HEK293 (cell line): Measurements from ENCODE around the gene METTL23.

Experiments
- BCL11A ChIP-seq: fragments of 450-650 bp; formaldehyde crosslinking; IDR thresholded peaks from 2 replicates; pipeline ENCODE4 v1.5.1; 2016; ENCODE audit warnings: low read depth, missing biosample characterization, missing genetic modification characterization
- BCL11B ChIP-seq: fragments of 450-650 bp; formaldehyde crosslinking; IDR thresholded peaks from 2 replicates; pipeline ENCODE4 v1.5.1; 2016; ENCODE audit warnings: low read depth, missing biosample characterization, missing genetic modification characterization
- GLIS2 ChIP-seq: fragments of 450-650 bp; formaldehyde crosslinking; IDR thresholded peaks from 2 replicates; pipeline ENCODE4 v1.5.1; 2016; ENCODE audit warnings: missing biosample characterization, missing genetic modification characterization
- IKZF3 ChIP-seq: fragments of 450-650 bp; IDR thresholded peaks from 2 replicates; pipeline ENCODE4 v1.5.0; 2018; ENCODE audit warnings: missing biosample characterization, mild to moderate bottlenecking, missing genetic modification characterization, moderate library complexity
- KLF16 ChIP-seq: fragments of 450-650 bp; formaldehyde crosslinking; IDR thresholded peaks from 2 replicates; pipeline ENCODE4 v1.5.1; 2017; ENCODE audit warnings: missing biosample characterization, missing genetic modification characterization
- KLF7 ChIP-seq: fragments of 450-650 bp; formaldehyde crosslinking; IDR thresholded peaks from 2 replicates; pipeline ENCODE4 v1.5.1; 2016; ENCODE audit warnings: missing biosample characterization, missing genetic modification characterization, borderline replicate concordance
- PRDM1 ChIP-seq: fragments of 450-650 bp; formaldehyde crosslinking; IDR thresholded peaks from 2 replicates; pipeline ENCODE4; 2016; ENCODE audit warnings: missing biosample characterization, missing genetic modification characterization
- REPIN1 ChIP-seq: fragments of 450-650 bp; formaldehyde crosslinking; IDR thresholded peaks from 2 replicates; pipeline ENCODE4 v1.5.1; 2017; ENCODE audit warnings: missing biosample characterization, missing genetic modification characterization, low read depth
- SCRT1 ChIP-seq: fragments of 450-650 bp; formaldehyde crosslinking; IDR thresholded peaks from 2 replicates; pipeline ENCODE4 v1.5.1; 2016; ENCODE audit warnings: missing biosample characterization, missing genetic modification characterization, borderline replicate concordance
- SP3 ChIP-seq: fragments of 450-650 bp; formaldehyde crosslinking; IDR thresholded peaks from 2 replicates; pipeline ENCODE4 v1.5.1; 2016; ENCODE audit warnings: missing biosample characterization, missing genetic modification characterization
- ZBTB1 ChIP-seq: fragments of 450-650 bp; formaldehyde crosslinking; IDR thresholded peaks from 2 replicates; pipeline ENCODE4 v1.5.1; 2016; ENCODE audit warnings: missing biosample characterization, missing genetic modification characterization
- ZBTB17 ChIP-seq: fragments of 450-650 bp; formaldehyde crosslinking; IDR thresholded peaks from 2 replicates; pipeline ENCODE4 v1.5.1; 2016; ENCODE audit warnings: missing biosample characterization, missing genetic modification characterization
- ZBTB7A ChIP-seq: fragments of 450-650 bp; formaldehyde crosslinking; IDR thresholded peaks from 2 replicates; pipeline ENCODE4 v1.5.1; 2016; ENCODE audit warnings: low read depth, missing biosample characterization, missing genetic modification characterization
- ZFHX2 ChIP-seq: fragments of 450-650 bp; formaldehyde crosslinking; conservative IDR thresholded peaks from 2 replicates; pipeline ENCODE4 v1.5.1; 2016; ENCODE audit warnings: missing biosample characterization, missing genetic modification characterization
- ZFP69B ChIP-seq: fragments of 450-650 bp; formaldehyde crosslinking; IDR thresholded peaks from 2 replicates; pipeline ENCODE4 v1.5.1; 2016; ENCODE audit warnings: missing biosample characterization, missing genetic modification characterization
- ZNF2 ChIP-seq: fragments of 450-650 bp; formaldehyde crosslinking; IDR thresholded peaks from 2 replicates; pipeline ENCODE4 v1.5.1; 2016; ENCODE audit warnings: missing biosample characterization, missing genetic modification characterization
- ZNF211 ChIP-seq: fragments of 450-650 bp; formaldehyde crosslinking; IDR thresholded peaks from 2 replicates; pipeline ENCODE4 v1.5.1; 2016; ENCODE audit warnings: low read depth, missing biosample characterization, missing genetic modification characterization
- ZNF274 ChIP-seq, 2 experiments: fragments of 200-500 bp in 1 of 2; fragments of 450-650 bp in 1 of 2; sonication (Bioruptor generic) in 1 of 2; formaldehyde crosslinking in 1 of 2; IDR thresholded peaks; 2 replicates each; pipeline versions ENCODE4 v1.5.1 to v1.6.1; 2014 to 2016; ENCODE audit warnings: borderline replicate concordance in 1 of 2, inconsistent platforms in 1 of 2, low read length in 1 of 2, missing biosample characterization in 1 of 2, missing genetic modification characterization in 1 of 2
- ZNF571 ChIP-seq: fragments of 450-650 bp; formaldehyde crosslinking; IDR thresholded peaks from 2 replicates; pipeline ENCODE4 v1.5.0; 2017; ENCODE audit warnings: missing biosample characterization, missing genetic modification characterization
- ZNF623 ChIP-seq: fragments of 450-650 bp; formaldehyde crosslinking; IDR thresholded peaks from 2 replicates; pipeline ENCODE4 v1.5.1; 2016; ENCODE audit warnings: missing biosample characterization, missing genetic modification characterization
- ZNF624 ChIP-seq: fragments of 450-650 bp; formaldehyde crosslinking; IDR thresholded peaks from 2 replicates; pipeline ENCODE4 v1.5.1; 2017; ENCODE audit warnings: missing biosample characterization, missing genetic modification characterization
- ZNF76 ChIP-seq: fragments of 450-650 bp; formaldehyde crosslinking; IDR thresholded peaks from 2 replicates; pipeline ENCODE4; 2016; ENCODE audit warnings: low read depth, missing biosample characterization, missing genetic modification characterization, borderline replicate concordance
- ZNF777 ChIP-seq: fragments of 450-650 bp; formaldehyde crosslinking; IDR thresholded peaks from 2 replicates; pipeline ENCODE4 v1.5.1; 2017; ENCODE audit warnings: missing biosample characterization, missing genetic modification characterization, borderline replicate concordance
- ZNF785 ChIP-seq: fragments of 450-650 bp; formaldehyde crosslinking; IDR thresholded peaks from 2 replicates; pipeline ENCODE4 v1.5.1; 2016; ENCODE audit warnings: missing biosample characterization, missing genetic modification characterization
- ZNF830 ChIP-seq: fragments of 450-650 bp; IDR thresholded peaks from 2 replicates; pipeline ENCODE4 v1.5.0; 2018; ENCODE audit warnings: missing biosample characterization, missing genetic modification characterization, low read depth, mild to moderate bottlenecking, moderate library complexity
- TF ChIP-seq, protein P1 (sequence below): fragments of 450-650 bp; formaldehyde crosslinking; IDR thresholded peaks from 2 replicates; pipeline ENCODE4; 2016; ENCODE audit warnings: missing biosample characterization, missing genetic modification characterization
- TF ChIP-seq, protein P2 (sequence below): fragments of 450-650 bp; formaldehyde crosslinking; IDR thresholded peaks from 2 replicates; pipeline ENCODE4 v1.5.1; 2016; ENCODE audit warnings: missing biosample characterization, missing genetic modification characterization
- TF ChIP-seq, protein P3 (sequence below): fragments of 450-650 bp; IDR thresholded peaks from 2 replicates; pipeline ENCODE4 v1.5.1; 2018; ENCODE audit warnings: missing biosample characterization, mild to moderate bottlenecking, missing genetic modification characterization
- TF ChIP-seq, protein P4 (sequence below): fragments of 450-650 bp; formaldehyde crosslinking; IDR thresholded peaks from 2 replicates; pipeline ENCODE4 v1.5.1; 2016; ENCODE audit warnings: missing biosample characterization, missing genetic modification characterization
- TF ChIP-seq, protein P5 (sequence below): fragments of 450-650 bp; formaldehyde crosslinking; IDR thresholded peaks from 2 replicates; pipeline ENCODE4 v1.5.1; 2016; ENCODE audit warnings: missing biosample characterization, missing genetic modification characterization

Gene METTL23

DNA sequence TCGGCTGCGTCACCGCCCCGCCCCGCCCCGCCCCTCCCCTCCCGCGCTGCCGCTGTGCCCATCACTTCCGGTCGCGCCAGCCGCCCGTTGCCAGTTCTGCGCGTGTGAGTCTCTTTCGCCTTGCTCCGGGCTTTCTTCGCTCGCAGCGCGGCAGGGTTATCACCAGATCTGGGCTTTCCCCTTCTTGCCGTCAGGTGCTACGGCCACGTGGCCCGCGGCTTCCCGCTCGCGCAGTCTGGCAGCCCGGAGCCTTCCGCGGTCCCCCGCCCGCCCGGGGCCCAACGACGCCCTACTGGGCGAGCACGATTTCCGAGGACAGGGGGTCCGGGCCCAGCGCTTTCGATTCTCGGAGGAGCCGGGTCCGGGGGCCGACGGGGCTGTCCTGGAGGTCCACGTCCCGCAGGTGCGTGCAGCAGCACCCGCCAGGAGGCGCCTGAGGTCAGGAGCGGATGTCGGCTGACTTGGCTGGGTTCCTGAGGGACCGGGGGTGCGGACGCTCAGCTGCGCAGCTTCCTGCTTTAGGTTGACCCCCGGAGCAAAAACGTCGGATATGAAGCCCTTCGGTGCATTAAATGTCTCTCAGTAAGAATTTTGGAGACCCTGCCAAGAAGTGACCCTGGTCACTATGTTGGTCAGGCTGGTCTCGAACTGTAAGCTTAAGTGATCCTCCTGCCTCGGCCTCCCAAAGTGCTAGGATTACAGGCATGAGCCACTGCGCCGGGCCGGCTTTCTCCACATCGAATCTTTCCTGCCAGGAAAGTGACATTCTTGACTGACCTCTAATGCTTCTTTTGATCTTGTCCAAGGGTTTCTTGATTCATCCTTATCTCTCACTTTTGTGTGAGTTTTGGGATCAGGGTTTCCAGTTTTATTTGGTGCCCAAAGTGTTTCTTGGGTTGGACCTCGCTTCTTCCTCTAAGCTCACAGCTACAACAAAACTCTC, at the start of gene METTL23 (continued):
- TF ChIP-seq SP3 (tag by site-specific recombination): no peak; the same call in none of the 2 replicates
- TF ChIP-seq ZNF785: no peak
- TF ChIP-seq KLF16 (tag by site-specific recombination): peak; percentile 14; the same call in 1 of the 2 replicates
- no peak for TF ChIP-seq ZNF274 (IDR thresholded peaks at IDR 0.05; ENCODE audit: low read length)
- no peak for TF ChIP-seq ZNF274 (tag by site-specific recombination; IDR thresholded peaks at IDR 0.05; ENCODE audit: borderline replicate concordance)
- TF ChIP-seq ZNF571: no peak
- TF ChIP-seq ZBTB17 (tag by site-specific recombination): 0 out of 2 replicates have a peak, but pooled peaks have one; percentile 23
- no peak; the same call in 1 of the 2 replicates for TF ChIP-seq BCL11A (tag by site-specific recombination)
- no peak; the same call in 1 of the 2 replicates for TF ChIP-seq ZNF623 (tag by site-specific recombination)
- no peak for TF ChIP-seq ZFHX2 (tag by site-specific recombination)
- peak; percentile 89 for TF ChIP-seq PRDM1 (tag by site-specific recombination)
- TF ChIP-seq SCRT1 (tag by site-specific recombination): peak; percentile 51; the same call in 1 of the 2 replicates
- no peak for TF ChIP-seq ZNF624 (tag by site-specific recombination)
- TF ChIP-seq, protein P1, sequence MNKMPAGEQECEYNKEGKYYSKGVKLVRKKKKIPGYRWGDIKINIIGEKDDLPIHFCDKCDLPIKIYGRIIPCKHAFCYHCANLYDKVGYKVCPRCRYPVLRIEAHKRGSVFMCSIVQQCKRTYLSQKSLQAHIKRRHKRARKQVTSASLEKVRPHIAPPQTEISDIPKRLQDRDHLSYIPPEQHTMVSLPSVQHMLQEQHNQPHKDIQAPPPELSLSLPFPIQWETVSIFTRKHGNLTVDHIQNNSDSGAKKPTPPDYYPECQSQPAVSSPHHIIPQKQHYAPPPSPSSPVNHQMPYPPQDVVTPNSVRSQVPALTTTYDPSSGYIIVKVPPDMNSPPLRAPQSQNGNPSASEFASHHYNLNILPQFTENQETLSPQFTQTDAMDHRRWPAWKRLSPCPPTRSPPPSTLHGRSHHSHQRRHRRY: no peak
- TF ChIP-seq IKZF3 (tag by site-specific recombination): no peak
- peak; percentile 33 for TF ChIP-seq ZBTB7A (tag by site-specific recombination)
- TF ChIP-seq ZBTB1 (tag by site-specific recombination): no peak
- peak; percentile 58; the same call in 1 of the 2 replicates for TF ChIP-seq ZNF2
- TF ChIP-seq, protein P2, sequence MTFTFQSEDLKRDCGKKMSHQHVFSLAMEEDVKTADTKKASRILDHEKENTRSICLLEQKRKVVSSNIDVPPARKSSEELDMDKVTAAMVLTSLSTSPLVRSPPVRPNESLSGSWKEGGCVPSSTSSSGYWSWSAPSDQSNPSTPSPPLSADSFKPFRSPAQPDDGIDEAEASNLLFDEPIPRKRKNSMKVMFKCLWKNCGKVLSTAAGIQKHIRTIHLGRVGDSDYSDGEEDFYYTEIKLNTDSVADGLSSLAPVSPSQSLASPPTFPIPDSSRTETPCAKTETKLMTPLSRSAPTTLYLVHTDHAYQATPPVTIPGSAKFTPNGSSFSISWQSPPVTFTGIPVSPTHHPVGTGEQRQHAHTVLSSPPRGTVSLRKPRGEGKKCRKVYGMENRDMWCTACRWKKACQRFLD: no peak
- TF ChIP-seq, protein P3, sequence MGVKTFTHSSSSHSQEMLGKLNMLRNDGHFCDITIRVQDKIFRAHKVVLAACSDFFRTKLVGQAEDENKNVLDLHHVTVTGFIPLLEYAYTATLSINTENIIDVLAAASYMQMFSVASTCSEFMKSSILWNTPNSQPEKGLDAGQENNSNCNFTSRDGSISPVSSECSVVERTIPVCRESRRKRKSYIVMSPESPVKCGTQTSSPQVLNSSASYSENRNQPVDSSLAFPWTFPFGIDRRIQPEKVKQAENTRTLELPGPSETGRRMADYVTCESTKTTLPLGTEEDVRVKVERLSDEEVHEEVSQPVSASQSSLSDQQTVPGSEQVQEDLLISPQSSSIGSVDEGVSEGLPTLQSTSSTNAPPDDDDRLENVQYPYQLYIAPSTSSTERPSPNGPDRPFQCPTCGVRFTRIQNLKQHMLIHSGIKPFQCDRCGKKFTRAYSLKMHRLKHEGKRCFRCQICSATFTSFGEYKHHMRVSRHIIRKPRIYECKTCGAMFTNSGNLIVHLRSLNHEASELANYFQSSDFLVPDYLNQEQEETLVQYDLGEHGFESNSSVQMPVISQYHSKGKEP (tag by site-specific recombination): no peak
- TF ChIP-seq, protein P4, sequence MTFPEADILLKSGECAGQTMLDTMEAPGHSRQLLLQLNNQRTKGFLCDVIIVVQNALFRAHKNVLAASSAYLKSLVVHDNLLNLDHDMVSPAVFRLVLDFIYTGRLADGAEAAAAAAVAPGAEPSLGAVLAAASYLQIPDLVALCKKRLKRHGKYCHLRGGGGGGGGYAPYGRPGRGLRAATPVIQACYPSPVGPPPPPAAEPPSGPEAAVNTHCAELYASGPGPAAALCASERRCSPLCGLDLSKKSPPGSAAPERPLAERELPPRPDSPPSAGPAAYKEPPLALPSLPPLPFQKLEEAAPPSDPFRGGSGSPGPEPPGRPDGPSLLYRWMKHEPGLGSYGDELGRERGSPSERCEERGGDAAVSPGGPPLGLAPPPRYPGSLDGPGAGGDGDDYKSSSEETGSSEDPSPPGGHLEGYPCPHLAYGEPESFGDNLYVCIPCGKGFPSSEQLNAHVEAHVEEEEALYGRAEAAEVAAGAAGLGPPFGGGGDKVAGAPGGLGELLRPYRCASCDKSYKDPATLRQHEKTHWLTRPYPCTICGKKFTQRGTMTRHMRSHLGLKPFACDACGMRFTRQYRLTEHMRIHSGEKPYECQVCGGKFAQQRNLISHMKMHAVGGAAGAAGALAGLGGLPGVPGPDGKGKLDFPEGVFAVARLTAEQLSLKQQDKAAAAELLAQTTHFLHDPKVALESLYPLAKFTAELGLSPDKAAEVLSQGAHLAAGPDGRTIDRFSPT (tag by site-specific recombination): peak; percentile 97
- no peak for TF ChIP-seq ZFP69B (tag by site-specific recombination)
- TF ChIP-seq REPIN1 (tag by site-specific recombination): no peak
- TF ChIP-seq GLIS2: 0 out of 2 replicates have a peak, but pooled peaks have one; percentile 69
- TF ChIP-seq ZNF211 (tag by site-specific recombination): no peak
- peak; percentile 49; the same call in 1 of the 2 replicates for TF ChIP-seq BCL11B (tag by site-specific recombination)
- TF ChIP-seq, protein P5, sequence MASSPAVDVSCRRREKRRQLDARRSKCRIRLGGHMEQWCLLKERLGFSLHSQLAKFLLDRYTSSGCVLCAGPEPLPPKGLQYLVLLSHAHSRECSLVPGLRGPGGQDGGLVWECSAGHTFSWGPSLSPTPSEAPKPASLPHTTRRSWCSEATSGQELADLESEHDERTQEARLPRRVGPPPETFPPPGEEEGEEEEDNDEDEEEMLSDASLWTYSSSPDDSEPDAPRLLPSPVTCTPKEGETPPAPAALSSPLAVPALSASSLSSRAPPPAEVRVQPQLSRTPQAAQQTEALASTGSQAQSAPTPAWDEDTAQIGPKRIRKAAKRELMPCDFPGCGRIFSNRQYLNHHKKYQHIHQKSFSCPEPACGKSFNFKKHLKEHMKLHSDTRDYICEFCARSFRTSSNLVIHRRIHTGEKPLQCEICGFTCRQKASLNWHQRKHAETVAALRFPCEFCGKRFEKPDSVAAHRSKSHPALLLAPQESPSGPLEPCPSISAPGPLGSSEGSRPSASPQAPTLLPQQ (tag by site-specific recombination): 0 out of 2 replicates have a peak, but pooled peaks have one; percentile 32
- TF ChIP-seq ZNF777 (tag by site-specific recombination): 0 out of 2 replicates have a peak, but pooled peaks have one; percentile 33
- no peak for TF ChIP-seq ZNF830 (tag by site-specific recombination)
- TF ChIP-seq KLF7 (tag by site-specific recombination): no peak
- TF ChIP-seq ZNF76: no peak; the same call in 1 of the 2 replicates
